ENCODE measurements around the gene KLRC1. TPM values are rescaled to one million over a fixed set of nuclear protein-coding genes. Genes with fewer than 3 reads are reported as not detected.
"Not testable (repeated sequence)": the region's sequence is repeated elsewhere in the genome, so short reads cannot be mapped to it uniquely, and the experiment has no call there.

KLRC1 gene
- total and polyA plus RNA-seq, 2 of the 13 experiments (the other 11 are each of a cell fraction or from before 2014, with no cell fraction given), result not detected

GRCh38 chr12:10397296-10397695, 55.9 kb downstream of the KLRC1 start (continued):
- TF ChIP-seq ZNF18 (CRISPR knock-in tag; IDR thresholded peaks at IDR 0.05; ENCODE audit: insufficient replicate concordance) (no peak), TCF7L2 (IDR thresholded peaks at IDR 0.05; ENCODE audit: low read depth, low read length) (no peak), SETDB1 (CRISPR knock-in tag; IDR thresholded peaks at IDR 0.05; ENCODE audit: borderline replicate concordance) (no peak), SOX6 (IDR thresholded peaks at IDR 0.05) (no peak), SOX6 (CRISPR knock-in tag; IDR thresholded peaks at IDR 0.05) (no peak)

GRCh38 chr12:10396176-10396575, 57.0 kb downstream of the KLRC1 start:
- H3K4me3 ChIP-seq (replicated peaks in 1 of 3; ENCODE audit: insufficient read depth in 1 of 3, low read depth in 2 of 3, low read length in 3 of 3); H2AFZ ChIP-seq (ENCODE audit: low read length); H3K9ac ChIP-seq (ENCODE audit: insufficient read depth, low read depth, low read length); H3K27ac ChIP-seq (ENCODE audit: extremely low read length, insufficient read depth, low read length); DNase-seq (ENCODE audit: low spot score); H3K27me3 ChIP-seq (ENCODE audit: control insufficient read depth in 1 of 2, insufficient read depth in 2 of 2, low read length in 2 of 2); in situ Hi-C loops (cut with HindIII; ENCODE audit: extremely low pct_ligation_motif_present, low pct_unique_long_range_greater_than_20kb); BruUV-seq (replicated peaks); intact Hi-C loops (cut with micrococcal nuclease; ENCODE audit: unreplicated experiment); ATAC-seq; H4K20me1 ChIP-seq (ENCODE audit: insufficient read depth, low read length); CTCF ChIA-PET (ENCODE audit: low intra/inter-chr PET ratio, low total read pairs); H3K9me3 ChIP-seq (ENCODE audit: low read length); H3K36me3 ChIP-seq (replicated peaks in 1 of 2; ENCODE audit: control insufficient read depth in 1 of 2, insufficient read depth in 2 of 2, low read length in 2 of 2); H3K79me2 ChIP-seq (ENCODE audit: insufficient read depth, low read length): not testable (repeated sequence)
- WGBS (ENCODE audit: low lambda C conversion rate), result 74% methylated on average over 15 of the region's 15 CpGs
- Histone ChIP-seq H3K4me1 (ENCODE audit: insufficient read depth, low read length) (peaks cover 19% of the 10 kb centered on the region), H3K4me2 (ENCODE audit: low read depth, low read length) (peak overlapping the region; percentile 18; the same call in 1 of the 2 replicates)
- peak; percentile 36 for FAIRE-seq
- POLR2A ChIA-PET, result interaction anchor here (1.0 kb wide), 2 partner anchors 15 to 32 kb away, joined by 3 to 4 read pairs; no protein-coding TSS in a partner anchor

Other genes with a start within 250 kb of the KLRC1 start
- gene GABARAPL1, start 240.5 kb downstream of the KLRC1 start, total RNA-seq (2016; rRNA removed; fragmentation: Illumina TruSeq; extraction: Trizol), result 7.9 and 8.1 TPM in 2 replicates
- 26.1 and 28.1 TPM in 2 replicates for gene GABARAPL1, start 240.5 kb downstream of the KLRC1 start, polyA plus RNA-seq (2011; rRNA removed)
- not detected in 2 replicates for gene KLRD1, start 145.5 kb downstream of the KLRC1 start, total RNA-seq (2016; rRNA removed; fragmentation: Illumina TruSeq; extraction: Trizol)
- 0.01 TPM in 2 replicates for gene KLRD1, start 145.5 kb downstream of the KLRC1 start, polyA plus RNA-seq (2011; rRNA removed)
- not detected in 2 replicates for gene KLRK1, start 63.3 kb downstream of the KLRC1 start, total RNA-seq (2016; rRNA removed; fragmentation: Illumina TruSeq; extraction: Trizol)
- 0.07 TPM in 1 of 2 replicates, not detected in the other for gene KLRK1, start 63.3 kb downstream of the KLRC1 start, polyA plus RNA-seq (2011; rRNA removed)
- not detected in 2 replicates for gene KLRC4, start 43.6 kb downstream of the KLRC1 start, total RNA-seq (2016; rRNA removed; fragmentation: Illumina TruSeq; extraction: Trizol)
- gene KLRC4, start 43.6 kb downstream of the KLRC1 start, polyA plus RNA-seq (2011; rRNA removed), result 0.09 TPM in 1 of 2 replicates, not detected in the other
- gene KLRC3, start 32.8 kb downstream of the KLRC1 start, total RNA-seq (2016; rRNA removed; fragmentation: Illumina TruSeq; extraction: Trizol), result not detected in 2 replicates
- gene KLRC3, start 32.8 kb downstream of the KLRC1 start, polyA plus RNA-seq (2011; rRNA removed), result not detected in 2 replicates
- 0.20 TPM in 1 of 2 replicates, not detected in the other for gene KLRC2, start 17.4 kb downstream of the KLRC1 start, total RNA-seq (2016; rRNA removed; fragmentation: Illumina TruSeq; extraction: Trizol)
- gene KLRC2, start 17.4 kb downstream of the KLRC1 start, polyA plus RNA-seq (2011; rRNA removed), result 0.22 and 0.49 TPM in 2 replicates
- 7.6 and 9.2 TPM in 2 replicates for gene EIF2S3B, start 52.5 kb upstream of the KLRC1 start, total RNA-seq (2016; rRNA removed; fragmentation: Illumina TruSeq; extraction: Trizol)
- gene EIF2S3B, start 52.5 kb upstream of the KLRC1 start, polyA plus RNA-seq (2011; rRNA removed), result 3.6 and 4.9 TPM in 2 replicates
- 49.8 and 84.5 TPM in 2 replicates for gene MAGOHB, start 160.2 kb upstream of the KLRC1 start, total RNA-seq (2016; rRNA removed; fragmentation: Illumina TruSeq; extraction: Trizol)
- gene MAGOHB, start 160.2 kb upstream of the KLRC1 start, polyA plus RNA-seq (2011; rRNA removed), result 5.3 and 7.0 TPM in 2 replicates
- not detected in 2 replicates for gene STYK1, start 220.7 kb upstream of the KLRC1 start, total RNA-seq (2016; rRNA removed; fragmentation: Illumina TruSeq; extraction: Trizol)
- not detected in 2 replicates for gene STYK1, start 220.7 kb upstream of the KLRC1 start, polyA plus RNA-seq (2011; rRNA removed)